Panc1 (cell line): ENCODE data around the gene RASSF8.

Experiments used
- CTCF ChIP-seq: fragments of 450-650 bp; IDR thresholded peaks from 2 replicates; pipeline ENCODE4 v1.5.1; 2017; ENCODE audit warnings: mild to moderate bottlenecking
- SIN3A ChIP-seq: IDR thresholded peaks from 2 replicates; pipeline ENCODE4 v1.6.1; 2012; ENCODE audit warnings: low read depth, mild to moderate bottlenecking, low read length, moderate library complexity, borderline replicate concordance; ENCODE audit not compliant: insufficient read depth

- TF ChIP-seq CTCF, result no peak
- no peak for TF ChIP-seq SIN3A
Observed at GRCh38 chr12:25979563-25979962, 21.1 kb downstream of the RASSF8 start.
